K562 (cell line): ENCODE data around the gene OR2C1. TPM values are rescaled to one million over a fixed set of nuclear protein-coding genes. Genes with fewer than 3 reads are reported as not detected.

Source experiments
- CBFA2T3 ChIP-seq: fragments of 450-650 bp; IDR thresholded peaks from 2 replicates; pipeline ENCODE4 v1.6.1; 2017
- ESRRB ChIP-seq: fragments of 250-450 bp; sonication (Bioruptor Pico); IDR thresholded peaks from 2 replicates; pipeline ENCODE4 v1.5.0; 2020; ENCODE audit warnings: mild to moderate bottlenecking, moderate library complexity, borderline replicate concordance
- FOXA1 ChIP-seq: fragments of 450-650 bp; IDR thresholded peaks from 2 replicates; pipeline ENCODE4 v1.6.1; 2016; ENCODE audit warnings: mild to moderate bottlenecking, borderline replicate concordance
- MCM3 ChIP-seq: fragments of 450-650 bp; IDR thresholded peaks from 2 replicates; pipeline ENCODE4 v1.6.1; 2016
- MYNN ChIP-seq, 2 experiments: sonication (generic); formaldehyde crosslinking in 1 of 2; IDR thresholded peaks; 2 replicates each; pipeline versions ENCODE4 v1.5.0 to v1.6.1; 2016 to 2020; ENCODE audit warnings: antibody characterized with exemption in 1 of 2, missing genetic modification reagents in 1 of 2
- PHTF2 ChIP-seq: fragments of 250-450 bp; sonication (Bioruptor Pico); IDR thresholded peaks from 2 replicates; pipeline ENCODE4 v1.5.0; 2021; ENCODE audit warnings: mild to moderate bottlenecking
- PPARD ChIP-seq: fragments of 250-450 bp; sonication (Bioruptor Pico); IDR thresholded peaks from 2 replicates; pipeline ENCODE4 v1.8.0; 2022; ENCODE audit warnings: inconsistent platforms, mild to moderate bottlenecking, moderate library complexity
- RBM17 ChIP-seq: fragments of 200-400 bp; formaldehyde crosslinking; IDR thresholded peaks from 2 replicates; pipeline ENCODE4 v1.6.1; 2017; ENCODE audit warnings: low read depth, mild to moderate bottlenecking, low read length, borderline replicate concordance
- SMARCB1 ChIP-seq: IDR thresholded peaks from 2 replicates; pipeline ENCODE4 v1.6.1; 2011; ENCODE audit warnings: improper control_type of control experiment, low read depth; ENCODE audit not compliant: insufficient read length
- SRSF9 ChIP-seq: fragments of 200-400 bp; formaldehyde crosslinking; IDR thresholded peaks from 2 replicates; pipeline ENCODE4 v1.6.1; 2017; ENCODE audit warnings: low read depth, low read length, borderline replicate concordance
- TAF9B ChIP-seq: fragments of 450-650 bp; IDR thresholded peaks from 2 replicates; pipeline ENCODE4 v1.6.1; 2018; ENCODE audit warnings: mild to moderate bottlenecking; ENCODE audit not compliant: partially characterized antibody
- TEAD4 ChIP-seq, 2 experiments: sonication (generic) in 1 of 2; formaldehyde crosslinking in 1 of 2; IDR thresholded peaks; 2 replicates each; pipeline versions ENCODE4 v1.6.1 to v1.8.0; 2012 to 2022; ENCODE audit warnings: borderline replicate concordance in 1 of 2, inconsistent platforms in 1 of 2, low read length in 1 of 2, mild to moderate bottlenecking in 1 of 2, missing genetic modification reagents in 1 of 2
- TRIM28 ChIP-seq: fragments of 450-650 bp; IDR thresholded peaks from 2 replicates; pipeline ENCODE4 v1.6.1; 2017
- ZKSCAN8 ChIP-seq: fragments of 200-800 bp; sonication (Bioruptor generic); IDR thresholded peaks from 2 replicates; pipeline ENCODE4 v1.6.1; 2016; ENCODE audit warnings: missing genetic modification characterization, missing compliant biosample characterization
- ZNF124 ChIP-seq: sonication (generic); formaldehyde crosslinking; IDR thresholded peaks from 2 replicates; pipeline ENCODE4 v1.8.1; 2022; ENCODE audit warnings: missing genetic modification reagents
- ZNF384 ChIP-seq: IDR thresholded peaks from 2 replicates; pipeline ENCODE4 v1.6.1; 2012; ENCODE audit warnings: low read depth, low read length, improper control_type of control experiment
- ZNF436 ChIP-seq: fragments of 250-450, 450-650 bp; sonication (Bioruptor Pico); formaldehyde crosslinking; IDR thresholded peaks from 2 replicates; pipeline ENCODE4 v1.7.0; 2020; ENCODE audit warnings: mild to moderate bottlenecking
- ZNF507 ChIP-seq: conservative IDR thresholded peaks from 2 replicates; pipeline ENCODE4 v1.6.1; 2017; ENCODE audit warnings: missing genetic modification characterization, missing compliant biosample characterization
- polyA plus RNA-seq, 8 experiments: library from polyadenylated mRNA; depleted of rRNA in 4 of 8; stranded (reverse) in 5 of 8; unstranded in 3 of 8; fragments of >200 nt; fragmentation: Nextera tagmentation in 2 of 8; fragmentation: Illumina TruSeq in 1 of 8; extraction: Ambion mirVana in 2 of 8; extraction: Trizol in 1 of 8; gene quantifications; 2 replicates each; pipeline versions ENCODE4 v1.2.1 to v1.2.3, GENCODE V29; 2011 to 2014; ENCODE audit warnings: inconsistent platforms in 1 of 8, missing spikeins in 1 of 8
- total RNA-seq, 7 experiments: library from RNA; depleted of rRNA in 6 of 7; stranded (reverse); fragments of >200 nt in 6 of 7; fragmentation: Illumina TruSeq in 2 of 7; extraction: Trizol in 2 of 7; gene quantifications; 2 replicates each; pipeline versions ENCODE4 v1.2.1 to v1.2.3, GENCODE V29; 2011 to 2021; ENCODE audit warnings: low replicate concordance in 1 of 7
- TF ChIP-seq, protein P1 (sequence below): fragments of 450-650 bp; formaldehyde crosslinking; IDR thresholded peaks from 2 replicates; pipeline ENCODE4 v1.4.0; 2020; ENCODE audit warnings: mild to moderate bottlenecking, moderate library complexity
- TF ChIP-seq, protein P2 (sequence below): fragments of 450-650 bp; conservative IDR thresholded peaks from 2 replicates; pipeline ENCODE4 v1.6.1; 2016; ENCODE audit warnings: missing genetic modification characterization, low read depth, mild to moderate bottlenecking, control low read depth, missing compliant biosample characterization
- TF ChIP-seq, protein P3 (sequence below), 2 experiments: fragments of 450-650 bp; IDR thresholded peaks; 2 replicates each; pipeline ENCODE4 v1.6.1; 2016
- TF ChIP-seq, protein P4 (sequence below), 2 experiments: IDR thresholded peaks; 2 replicates each; pipeline ENCODE4 v1.6.1; 2011; ENCODE audit warnings: borderline replicate concordance in 1 of 2, control low read depth in 1 of 2, low read depth in 1 of 2, low read length in 1 of 2, mild to moderate bottlenecking in 1 of 2, mixed read lengths in 1 of 2, moderate library complexity in 1 of 2; ENCODE audit not compliant: insufficient read depth in 1 of 2, insufficient read length in 1 of 2, poor library complexity in 1 of 2, severe bottlenecking in 1 of 2; ENCODE audit errors: extremely low read depth in 1 of 2
- TF ChIP-seq, protein P5 (sequence below): sonication (generic); formaldehyde crosslinking; IDR thresholded peaks from 2 replicates; pipeline ENCODE4 v1.8.0; 2022; ENCODE audit warnings: missing genetic modification reagents, mild to moderate bottlenecking, moderate library complexity, borderline replicate concordance

Gene OR2C1
- total and polyA plus RNA-seq, 9 of the 15 experiments (the other 6 are each of a cell fraction or from before 2014, with no cell fraction given) = not detected

DNA sequence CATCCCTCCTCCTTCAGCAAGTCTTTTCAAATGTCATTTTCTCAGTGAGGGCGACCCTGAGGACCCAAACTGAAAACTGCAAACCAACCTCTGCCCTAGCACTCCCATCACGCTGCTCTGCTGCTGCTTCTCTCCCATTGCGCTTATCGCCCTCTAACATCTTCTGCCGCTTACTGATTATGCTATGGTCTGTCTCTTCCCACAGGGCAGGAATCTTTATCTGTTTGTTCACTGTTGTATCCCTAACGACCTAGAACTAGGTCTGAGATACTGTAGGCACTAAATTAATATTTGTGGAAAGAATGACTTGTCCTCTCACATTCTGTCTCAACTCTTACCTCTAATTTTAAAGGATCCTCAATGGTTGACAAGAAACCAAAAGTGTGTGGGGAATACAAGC, 32.6 kb downstream of the OR2C1 start (continued):
- TF ChIP-seq ZNF507 (tag) = no peak
- no peak for TF ChIP-seq ZKSCAN8
- TF ChIP-seq RBM17 = no peak
- TF ChIP-seq, protein P1, sequence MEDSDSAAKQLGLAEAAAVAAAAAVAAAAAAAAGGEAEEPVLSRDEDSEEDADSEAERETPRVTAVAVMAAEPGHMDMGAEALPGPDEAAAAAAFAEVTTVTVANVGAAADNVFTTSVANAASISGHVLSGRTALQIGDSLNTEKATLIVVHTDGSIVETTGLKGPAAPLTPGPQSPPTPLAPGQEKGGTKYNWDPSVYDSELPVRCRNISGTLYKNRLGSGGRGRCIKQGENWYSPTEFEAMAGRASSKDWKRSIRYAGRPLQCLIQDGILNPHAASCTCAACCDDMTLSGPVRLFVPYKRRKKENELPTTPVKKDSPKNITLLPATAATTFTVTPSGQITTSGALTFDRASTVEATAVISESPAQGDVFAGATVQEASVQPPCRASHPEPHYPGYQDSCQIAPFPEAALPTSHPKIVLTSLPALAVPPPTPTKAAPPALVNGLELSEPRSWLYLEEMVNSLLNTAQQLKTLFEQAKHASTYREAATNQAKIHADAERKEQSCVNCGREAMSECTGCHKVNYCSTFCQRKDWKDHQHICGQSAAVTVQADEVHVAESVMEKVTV (CRISPR knock-in tag) = no peak
- no peak for TF ChIP-seq TAF9B
- TF ChIP-seq ZNF384 = no peak
- TF ChIP-seq CBFA2T3 = peak; percentile 93
- TF ChIP-seq, protein P2, sequence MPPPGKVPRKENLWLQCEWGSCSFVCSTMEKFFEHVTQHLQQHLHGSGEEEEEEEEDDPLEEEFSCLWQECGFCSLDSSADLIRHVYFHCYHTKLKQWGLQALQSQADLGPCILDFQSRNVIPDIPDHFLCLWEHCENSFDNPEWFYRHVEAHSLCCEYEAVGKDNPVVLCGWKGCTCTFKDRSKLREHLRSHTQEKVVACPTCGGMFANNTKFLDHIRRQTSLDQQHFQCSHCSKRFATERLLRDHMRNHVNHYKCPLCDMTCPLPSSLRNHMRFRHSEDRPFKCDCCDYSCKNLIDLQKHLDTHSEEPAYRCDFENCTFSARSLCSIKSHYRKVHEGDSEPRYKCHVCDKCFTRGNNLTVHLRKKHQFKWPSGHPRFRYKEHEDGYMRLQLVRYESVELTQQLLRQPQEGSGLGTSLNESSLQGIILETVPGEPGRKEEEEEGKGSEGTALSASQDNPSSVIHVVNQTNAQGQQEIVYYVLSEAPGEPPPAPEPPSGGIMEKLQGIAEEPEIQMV (tag) = no peak
- TF ChIP-seq SRSF9 = no peak
- TF ChIP-seq, protein P3, sequence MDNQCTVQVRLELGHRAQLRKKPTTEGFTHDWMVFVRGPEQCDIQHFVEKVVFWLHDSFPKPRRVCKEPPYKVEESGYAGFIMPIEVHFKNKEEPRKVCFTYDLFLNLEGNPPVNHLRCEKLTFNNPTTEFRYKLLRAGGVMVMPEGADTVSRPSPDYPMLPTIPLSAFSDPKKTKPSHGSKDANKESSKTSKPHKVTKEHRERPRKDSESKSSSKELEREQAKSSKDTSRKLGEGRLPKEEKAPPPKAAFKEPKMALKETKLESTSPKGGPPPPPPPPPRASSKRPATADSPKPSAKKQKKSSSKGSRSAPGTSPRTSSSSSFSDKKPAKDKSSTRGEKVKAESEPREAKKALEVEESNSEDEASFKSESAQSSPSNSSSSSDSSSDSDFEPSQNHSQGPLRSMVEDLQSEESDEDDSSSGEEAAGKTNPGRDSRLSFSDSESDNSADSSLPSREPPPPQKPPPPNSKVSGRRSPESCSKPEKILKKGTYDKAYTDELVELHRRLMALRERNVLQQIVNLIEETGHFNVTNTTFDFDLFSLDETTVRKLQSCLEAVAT (IDR thresholded peaks at IDR 0.05) = 0 out of 4 replicates have a peak, but pooled peaks of 1 of the 2 experiments have one; percentile 32
- no peak for TF ChIP-seq PHTF2 (CRISPR knock-in tag)
- TF ChIP-seq ZNF124 (CRISPR knock-in tag) = no peak
- TF ChIP-seq TRIM28 = no peak
- TF ChIP-seq MYNN (IDR thresholded peaks at IDR 0.05) = no peak
- no peak for TF ChIP-seq MYNN (CRISPR knock-in tag; IDR thresholded peaks at IDR 0.05)
- no peak for TF ChIP-seq ZNF436 (CRISPR knock-in tag)
- TF ChIP-seq SMARCB1 = no peak
- TF ChIP-seq, protein P4, sequence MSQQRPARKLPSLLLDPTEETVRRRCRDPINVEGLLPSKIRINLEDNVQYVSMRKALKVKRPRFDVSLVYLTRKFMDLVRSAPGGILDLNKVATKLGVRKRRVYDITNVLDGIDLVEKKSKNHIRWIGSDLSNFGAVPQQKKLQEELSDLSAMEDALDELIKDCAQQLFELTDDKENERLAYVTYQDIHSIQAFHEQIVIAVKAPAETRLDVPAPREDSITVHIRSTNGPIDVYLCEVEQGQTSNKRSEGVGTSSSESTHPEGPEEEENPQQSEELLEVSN (IDR thresholded peaks at IDR 0.05; ENCODE audit: borderline replicate concordance in 1 of 2, extremely low read depth in 1 of 2, insufficient read depth in 1 of 2, insufficient read length in 1 of 2, low read depth in 1 of 2, low read length in 1 of 2, poor library complexity in 1 of 2, severe bottlenecking in 1 of 2) = no peak
- no peak for TF ChIP-seq PPARD (CRISPR knock-in tag)
- TF ChIP-seq, protein P5, sequence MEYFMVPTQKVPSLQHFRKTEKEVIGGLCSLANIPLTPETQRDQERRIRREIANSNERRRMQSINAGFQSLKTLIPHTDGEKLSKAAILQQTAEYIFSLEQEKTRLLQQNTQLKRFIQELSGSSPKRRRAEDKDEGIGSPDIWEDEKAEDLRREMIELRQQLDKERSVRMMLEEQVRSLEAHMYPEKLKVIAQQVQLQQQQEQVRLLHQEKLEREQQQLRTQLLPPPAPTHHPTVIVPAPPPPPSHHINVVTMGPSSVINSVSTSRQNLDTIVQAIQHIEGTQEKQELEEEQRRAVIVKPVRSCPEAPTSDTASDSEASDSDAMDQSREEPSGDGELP (CRISPR knock-in tag) = no peak
- no peak for TF ChIP-seq FOXA1
- TF ChIP-seq ESRRB (CRISPR knock-in tag) = no peak
- TF ChIP-seq TEAD4 (IDR thresholded peaks at IDR 0.05; ENCODE audit: low read length) = peak; percentile 92
- TF ChIP-seq TEAD4 (CRISPR knock-in tag; IDR thresholded peaks at IDR 0.05; ENCODE audit: borderline replicate concordance) = no peak
- no peak for TF ChIP-seq MCM3
